ENCODE data around the gene MT1M. TPM values are rescaled to one million over a fixed set of nuclear protein-coding genes. Genes with fewer than 3 reads are reported as not detected.
"Not testable (repeated sequence)": the region's sequence is repeated elsewhere in the genome, so short reads cannot be mapped to it uniquely, and the experiment has no call there.

Gene MT1M
- total and polyA plus RNA-seq, 2 of the 4 experiments (the other 2 are of a cell fraction): 0.10 TPM; not detected in 1

DNA sequence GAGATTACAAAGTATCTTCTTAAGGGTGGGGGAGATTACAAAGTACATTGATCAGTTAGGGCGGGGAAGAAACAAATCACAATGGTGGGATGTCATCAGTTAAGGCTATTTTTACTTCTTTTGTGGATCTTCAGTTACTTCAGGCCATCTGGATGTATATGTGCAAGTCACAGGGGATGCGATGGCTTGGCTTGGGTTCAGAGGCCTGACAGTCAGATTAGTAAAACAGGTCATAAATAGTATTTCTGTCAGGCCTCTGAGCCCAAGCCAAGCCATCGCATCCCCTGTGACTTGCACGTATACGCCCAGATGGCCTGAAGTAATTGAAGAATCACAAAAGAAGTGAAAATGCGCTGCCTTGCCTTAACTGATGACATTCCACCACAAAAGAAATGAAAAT, 42.1 kb downstream of the MT1M start:
- BruUV-seq (replicated peaks); H3K23ac ChIP-seq (ENCODE audit: low read depth, low read length); H3K14ac ChIP-seq (replicated peaks; ENCODE audit: low read depth, low read length); ATAC-seq (ENCODE audit: low read depth); H3K27ac ChIP-seq (ENCODE audit: insufficient read depth, low read length); H3K56ac ChIP-seq (ENCODE audit: extremely low read depth, insufficient read depth, low read length); POLR2A ChIA-PET (ENCODE audit: unreplicated experiment); dilution Hi-C loops (cut with HindIII; ENCODE audit: low sequenced_read_pairs, unreplicated experiment); H3K4me3 ChIP-seq (ENCODE audit: insufficient read depth, low read depth, low read length); H2BK120ac ChIP-seq (ENCODE audit: low read depth, low read length); H2BK20ac ChIP-seq (ENCODE audit: low read depth, low read length); H3K9ac ChIP-seq (ENCODE audit: low read depth, low read length); H2AFZ ChIP-seq (replicated peaks; ENCODE audit: low read length, poor library complexity); H3K18ac ChIP-seq (ENCODE audit: low read depth, low read length); H4K8ac ChIP-seq (ENCODE audit: low read depth in 2 of 2, low read length in 2 of 2); intact Hi-C loops (cut with micrococcal nuclease); H2BK15ac ChIP-seq (ENCODE audit: low read depth, low read length); H2AK5ac ChIP-seq (ENCODE audit: low read depth, low read length); H4K91ac ChIP-seq (ENCODE audit: insufficient read depth, low read depth, low read length); H3K9me3 ChIP-seq (ENCODE audit: control insufficient read depth, insufficient read depth, low read length); H3K4ac ChIP-seq (ENCODE audit: low read depth, low read length); H4K5ac ChIP-seq (ENCODE audit: low read depth, low read length); H4K20me1 ChIP-seq (ENCODE audit: insufficient read depth, low read length); H2AK9ac ChIP-seq (replicated peaks; ENCODE audit: low read depth, low read length, poor library complexity); H3K4me2 ChIP-seq (ENCODE audit: low read depth, low read length); H3K36me3 ChIP-seq (ENCODE audit: control insufficient read depth, insufficient read depth, low read length); H3K9me1 ChIP-seq (ENCODE audit: insufficient read depth, low read length); H3K79me1 ChIP-seq (ENCODE audit: low read depth in 1 of 2, low read length in 2 of 2); DNase-seq; H2BK5ac ChIP-seq (ENCODE audit: low read depth, low read length, poor library complexity, severe bottlenecking); in situ Hi-C loops (cut with MboI; ENCODE audit: low sequenced_read_pairs): not testable (repeated sequence)
- CTCF ChIA-PET: interaction anchor here (0.7 to 2.7 kb wide), 3 partner anchors 8 to 27 kb away, joined by 5 to 10 read pairs (median 8); partner anchors contain the start of gene MT1X
- no CpG with 5 or more reads among the region's 6 CpGs for WGBS, 2 experiments (ENCODE audit: extremely low coverage in 2 of 2, insufficient read length in 1 of 2)
- Histone ChIP-seq H3K4me1 (ENCODE audit: control insufficient read depth, insufficient read depth, low read length) (peaks cover 13% of the 10 kb centered on the region), H3K27me3 (ENCODE audit: control insufficient read depth, insufficient read depth, low read length) (peaks cover 33% of the 10 kb centered on the region)
